Smooth muscle cell (in vitro differentiated cells): ENCODE results near the gene P4HA1. TPM values are rescaled to one million over a fixed set of nuclear protein-coding genes. Genes with fewer than 3 reads are reported as not detected.

ENCODE experiments used
- DNase-seq: peaks from one replicate; lab custom pipeline; 2025; ENCODE audit not compliant: unreplicated experiment; lab: John Stamatoyannopoulos, UW
- H2AFZ ChIP-seq: fragments of 200-600 bp; sonication (generic); 2 replicates; pipeline ENCODE4 v1.6.0; 2016; ENCODE audit warnings: antibody characterized with exemption, low read depth, mild to moderate bottlenecking
- H3F3A ChIP-seq: fragments of 200-600 bp; sonication (generic); 2 replicates; pipeline ENCODE4 v1.6.0; 2017; ENCODE audit warnings: antibody characterized with exemption, low read depth
- H3K27ac ChIP-seq: fragments of 200-600 bp; sonication (generic); 2 replicates; pipeline ENCODE4 v1.5.1; 2016; ENCODE audit warnings: low read depth, mild to moderate bottlenecking
- H3K27me3 ChIP-seq: fragments of 200-600 bp; sonication (generic); 2 replicates; pipeline ENCODE4 v1.6.1; 2016; ENCODE audit warnings: low read depth, mild to moderate bottlenecking
- H3K36me3 ChIP-seq: fragments of 200-600 bp; sonication (generic); 2 replicates; pipeline ENCODE4 v1.5.1; 2016; ENCODE audit warnings: low read depth
- H3K4me1 ChIP-seq: fragments of 200-600 bp; sonication (generic); 2 replicates; pipeline ENCODE4 v1.5.1; 2016; ENCODE audit warnings: low read depth
- H3K4me2 ChIP-seq: fragments of 200-600 bp; sonication (generic); 2 replicates; pipeline ENCODE4 v1.6.0; 2016; ENCODE audit warnings: mild to moderate bottlenecking
- H3K4me3 ChIP-seq: fragments of 200-600 bp; sonication (generic); 2 replicates; pipeline ENCODE4 v1.5.1; 2016; ENCODE audit warnings: mild to moderate bottlenecking
- H3K79me2 ChIP-seq: fragments of 200-600 bp; sonication (generic); 2 replicates; pipeline ENCODE4 v1.6.0; 2016; ENCODE audit warnings: low read depth, mild to moderate bottlenecking
- H3K9ac ChIP-seq: fragments of 200-600 bp; sonication (generic); 2 replicates; pipeline ENCODE4 v1.6.0; 2016; ENCODE audit warnings: low read depth
- H3K9me3 ChIP-seq: fragments of 200-600 bp; sonication (generic); replicated peaks from 2 replicates; pipeline ENCODE4 v1.5.1; 2016; ENCODE audit warnings: low read depth
- H4K20me1 ChIP-seq: fragments of 200-600 bp; sonication (generic); 2 replicates; pipeline ENCODE4 v1.6.0; 2016; ENCODE audit warnings: low read depth
- CTCF ChIP-seq: fragments of 200-600 bp; sonication (generic); IDR thresholded peaks from 2 replicates; pipeline ENCODE4 v1.5.1; 2017; ENCODE audit warnings: borderline replicate concordance, mild to moderate bottlenecking, antibody characterized with exemption; ENCODE audit not compliant: insufficient read depth, poor library complexity, severe bottlenecking
- WGBS: methylation state at CpG from one replicate; pipeline ENCODE4 v1.1.7; 2016; ENCODE audit warnings: low lambda C conversion rate; 5-methylcytosine and 5-hydroxymethylcytosine counted together
- polyA plus RNA-seq: library from polyadenylated mRNA; unstranded; fragments of >200 nt; fragmentation: Nextera tagmentation; extraction: Ambion mirVana; gene quantifications from 2 replicates; pipeline ENCODE4 v1.2.1, GENCODE V29; 2016
- total RNA-seq: library from RNA; depleted of rRNA; stranded (reverse); fragments of >200 nt; gene quantifications from 2 replicates; pipeline ENCODE4 v1.2.3, GENCODE V29; 2014

P4HA1 gene
- total and polyA plus RNA-seq, 2 experiments from 2014 or later, result 467 to 489 TPM

- H3K36me3 ChIP-seq, result no peaks in the 10 kb centered on the region
- H3K9me3 ChIP-seq, result peaks cover 28% of the 10 kb centered on the region
- H3F3A ChIP-seq, result peaks cover 5% of the 10 kb centered on the region
- no peak overlapping the region for H3K9ac ChIP-seq
- H3K4me3 ChIP-seq, result no peak overlapping the region
- H3K79me2 ChIP-seq, result no peaks in the 10 kb centered on the region
- H3K27ac ChIP-seq, result no peak overlapping the region
- no peaks in the 10 kb centered on the region for H3K4me1 ChIP-seq
- no peak for TF ChIP-seq CTCF
- no peak for DNase-seq
- WGBS, result 98% methylated on average over 4 of the region's 4 CpGs
- H4K20me1 ChIP-seq, result no peaks in the 10 kb centered on the region
- no peak overlapping the region for H2AFZ ChIP-seq
- no peak overlapping the region for H3K4me2 ChIP-seq
- no peaks in the 10 kb centered on the region for H3K27me3 ChIP-seq
Measured at GRCh38 chr10:72981028-72981881, 115.4 kb downstream of the P4HA1 start.

DNA sequence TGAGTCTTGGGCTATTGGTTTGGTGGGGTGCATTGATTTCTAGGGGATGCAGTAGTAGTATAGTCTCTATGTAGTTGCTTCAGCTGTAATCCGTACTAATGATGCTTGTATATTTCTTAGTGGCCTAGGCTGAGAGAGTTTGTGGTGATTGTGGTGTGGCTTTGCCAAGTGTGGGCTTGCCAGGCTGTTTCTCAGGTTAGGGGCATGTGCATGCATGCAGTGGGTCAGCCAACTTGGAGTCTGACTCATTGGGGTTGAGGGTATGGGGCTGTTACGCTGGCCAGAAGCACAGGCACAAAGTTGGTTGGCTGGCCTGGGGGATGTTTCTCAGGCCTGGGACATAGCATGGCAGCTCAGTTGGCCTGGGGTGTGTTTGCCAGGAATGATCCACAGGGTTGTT lies 116.3 kb downstream of the P4HA1 start:
- H3K4me1 ChIP-seq, result no peaks in the 10 kb centered on the region
- no peak overlapping the region for H3K9ac ChIP-seq
- H3K27me3 ChIP-seq, result no peaks in the 10 kb centered on the region
- H2AFZ ChIP-seq, result no peak overlapping the region
- no peak overlapping the region for H3K4me3 ChIP-seq
- DNase-seq, result no peak
- peaks cover 34% of the 10 kb centered on the region for H3K9me3 ChIP-seq
- H3F3A ChIP-seq, result no peaks in the 10 kb centered on the region
- H3K36me3 ChIP-seq, result no peaks in the 10 kb centered on the region
- H4K20me1 ChIP-seq, result no peaks in the 10 kb centered on the region
- WGBS, result 78% methylated on average over 2 of the region's 2 CpGs
- H3K27ac ChIP-seq, result no peak overlapping the region
- no peak for TF ChIP-seq CTCF
- no peak overlapping the region for H3K4me2 ChIP-seq
- H3K79me2 ChIP-seq, result no peaks in the 10 kb centered on the region

- Histone ChIP-seq H3K79me2 (no peaks in the 10 kb centered on the region), H3K4me3 (no peak overlapping the region), H3K4me2 (no peak overlapping the region), H3K27ac (no peak overlapping the region), H3K27me3 (no peaks in the 10 kb centered on the region), H3K9me3 (peaks cover 34% of the 10 kb centered on the region), H2AFZ (no peak overlapping the region), H3K36me3 (no peaks in the 10 kb centered on the region), H3K4me1 (no peaks in the 10 kb centered on the region), H3K9ac (no peak overlapping the region), H4K20me1 (no peaks in the 10 kb centered on the region), H3F3A (no peaks in the 10 kb centered on the region)
- TF ChIP-seq CTCF, result no peak
- no peak for DNase-seq
Measured at GRCh38 chr10:72979709-72980108, 117.0 kb downstream of the P4HA1 start.

DNA sequence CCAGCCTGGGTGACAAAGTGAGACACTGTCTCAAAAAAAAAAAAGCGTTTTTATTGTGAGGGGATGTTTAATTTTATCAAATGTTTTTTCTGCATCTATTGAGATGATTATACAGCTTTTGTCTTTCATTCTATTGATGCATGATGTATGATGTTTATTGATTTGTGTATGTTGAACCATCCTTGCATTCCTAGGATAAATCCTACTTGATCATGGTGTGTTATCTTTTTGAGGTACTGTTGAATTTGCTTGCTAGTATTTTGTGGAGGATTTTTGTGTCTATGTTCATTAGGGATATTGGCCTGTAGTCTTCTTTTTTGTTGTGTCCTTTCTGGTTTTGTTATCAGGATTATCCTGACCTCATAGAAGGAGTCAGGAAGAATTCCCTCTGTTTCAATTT lies 119.8 kb downstream of the P4HA1 start:
- no peaks in the 10 kb centered on the region for H3K27me3 ChIP-seq
- H3F3A ChIP-seq, result no peaks in the 10 kb centered on the region
- no peaks in the 10 kb centered on the region for H4K20me1 ChIP-seq
- no peak overlapping the region for H3K9ac ChIP-seq
- no peak overlapping the region for H3K27ac ChIP-seq
- H2AFZ ChIP-seq, result no peak overlapping the region
- no peaks in the 10 kb centered on the region for H3K79me2 ChIP-seq
- no peaks in the 10 kb centered on the region for H3K4me1 ChIP-seq
- no peak overlapping the region for H3K4me2 ChIP-seq
- no peak for DNase-seq
- no peak overlapping the region for H3K4me3 ChIP-seq
- peaks cover 34% of the 10 kb centered on the region for H3K9me3 ChIP-seq
- no peak for TF ChIP-seq CTCF
- H3K36me3 ChIP-seq, result no peaks in the 10 kb centered on the region
- 80% methylated on average over 1 of the region's 1 CpG for WGBS
